Measurements from ENCODE around the gene TPRG1.

- TF ChIP-seq CTCF (IDR thresholded peaks at IDR 0.05) = no peak
- no peak for TF ChIP-seq POLR2A (IDR thresholded peaks at IDR 0.05)
- TF ChIP-seq EP300 (IDR thresholded peaks at IDR 0.05) = no peak
These were observed 137.7 kb downstream of the TPRG1 start for GRCh38 chr3:189309400-189309975.
